Measurements from ENCODE around the gene MCTP1. TPM values are rescaled to one million over a fixed set of nuclear protein-coding genes. Genes with fewer than 3 reads are reported as not detected.

The MCTP1 gene
- total and polyA plus RNA-seq, 2 of the 8 experiments (the other 6 are each of a cell fraction or from before 2014, with no cell fraction given) = 0.56 to 3.4 TPM

DNA sequence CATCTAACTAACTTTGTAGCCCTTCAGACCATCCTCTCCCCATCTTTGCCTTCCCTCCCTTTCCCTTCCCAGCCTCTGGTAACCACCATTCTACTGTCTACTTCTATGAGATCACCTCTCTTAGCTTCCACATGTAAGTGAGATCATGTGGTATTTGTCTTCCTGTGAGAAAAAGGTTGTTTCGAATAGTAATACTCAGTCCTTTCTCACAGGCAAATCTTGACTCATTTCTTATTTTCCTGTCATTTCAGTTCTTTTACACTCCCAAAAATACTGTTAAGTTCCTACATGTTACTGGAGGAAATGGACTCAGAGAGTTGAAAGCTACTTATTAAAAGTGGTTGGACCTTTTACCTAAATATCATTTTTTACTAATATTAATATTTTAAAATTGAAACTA is 584.3 kb downstream of the MCTP1 start:
- WGBS, 2 experiments (ENCODE audit: extremely low coverage in 1 of 2, insufficient coverage in 1 of 2, insufficient read length in 1 of 2, insufficient replicate concordance in 2 of 2, low coverage in 1 of 2, low lambda C conversion rate in 2 of 2, missing lambda C conversion rate in 1 of 2) = 100% methylated on average over 1 of the region's 1 CpG; no CpG with 5 or more reads in 1 of the 2 experiments
- H3K4ac ChIP-seq (replicated peaks; ENCODE audit: insufficient read length, low read depth, low read length) = no peak overlapping the region
- POLR2A ChIA-PET (ENCODE audit: partially characterized antibody) = interaction anchor here (1.4 kb wide), 1 partner anchor 10 kb away, joined by 3 read pairs; no protein-coding TSS in a partner anchor
- H3K4me2 ChIP-seq (ENCODE audit: insufficient read depth in 1 of 2, low read depth in 2 of 2, low read length in 2 of 2) = no peak overlapping the region
- H4K20me1 ChIP-seq (replicated peaks in 1 of 2; ENCODE audit: control insufficient read depth in 1 of 2, insufficient read depth in 2 of 2, low read length in 2 of 2) = no peaks in the 10 kb centered on the region
- DNase-seq (ENCODE audit: low read depth in 1 of 2, low spot score in 2 of 2) (no peak), FAIRE-seq (no peak)
- H3K9me3 ChIP-seq (ENCODE audit: insufficient read depth in 2 of 2, low read depth in 1 of 2, low read length in 1 of 2) = 0 out of 4 replicates have a peak, but pooled peaks cover 0 to 2% of the 10 kb centered on the region in 2 experiments
- no peak overlapping the region for H3K9ac ChIP-seq (replicated peaks in 1 of 4; ENCODE audit: extremely low read depth in 1 of 4, low read depth in 3 of 4, low read length in 3 of 4)
- H2BK5ac ChIP-seq (ENCODE audit: low read depth, low read length) = no peak overlapping the region
- H3K79me2 ChIP-seq (ENCODE audit: control insufficient read depth in 1 of 2, insufficient read depth in 2 of 2, low read length in 2 of 2) = no peaks in the 10 kb centered on the region
- no peak overlapping the region for H4K5ac ChIP-seq (ENCODE audit: insufficient read length, low read depth, low read length)
- no peak overlapping the region for H3K18ac ChIP-seq (ENCODE audit: extremely low read depth, low read length)
- no peak overlapping the region for H4K8ac ChIP-seq (ENCODE audit: extremely low read depth, insufficient read depth, low read length)
- no peak overlapping the region for H2AFZ ChIP-seq (ENCODE audit: low read length)
- H4K91ac ChIP-seq (replicated peaks; ENCODE audit: insufficient read length, low read length) = no peak overlapping the region
- no peaks in the 10 kb centered on the region for H3K4me1 ChIP-seq (replicated peaks in 1 of 4; ENCODE audit: control insufficient read depth in 3 of 4, insufficient read depth in 4 of 4, low read length in 3 of 4)
- H3K79me1 ChIP-seq (ENCODE audit: low read depth, low read length) = no peaks in the 10 kb centered on the region
- no peak overlapping the region for H3K23ac ChIP-seq (ENCODE audit: insufficient read length)
- no peak overlapping the region for H2BK120ac ChIP-seq (replicated peaks; ENCODE audit: low read depth, low read length)
- H3K14ac ChIP-seq (ENCODE audit: insufficient read length) = no peak overlapping the region
- CTCF ChIA-PET (ENCODE audit: partially characterized antibody) = no interaction called here
- H2AK5ac ChIP-seq (ENCODE audit: low read depth, low read length) = no peak overlapping the region
- no peak overlapping the region for H2BK12ac ChIP-seq (ENCODE audit: low read depth, low read length)
- H3K36me3 ChIP-seq (ENCODE audit: control insufficient read depth in 2 of 4, insufficient read depth in 4 of 4, low read length in 3 of 4) = peaks cover 0 to 11% (median 3%) of the 10 kb centered on the region in 4 experiments; a peak in 2 of 8 replicates
- H2BK20ac ChIP-seq (ENCODE audit: low read length) = no peak overlapping the region
- no peaks in the 10 kb centered on the region for H3K23me2 ChIP-seq (ENCODE audit: low read depth, low read length)
- no peak overlapping the region for H3K56ac ChIP-seq (replicated peaks; ENCODE audit: insufficient read length, low read depth, low read length)
- no peak overlapping the region for H3K27ac ChIP-seq (ENCODE audit: low read depth, low read length)
- no peak overlapping the region for H2BK15ac ChIP-seq (ENCODE audit: low read length)
- H3K27me3 ChIP-seq (replicated peaks in 1 of 4; ENCODE audit: control insufficient read depth in 3 of 4, extremely low read depth in 1 of 4, insufficient read depth in 3 of 4, low read length in 3 of 4) = no peaks in the 10 kb centered on the region
- H3K4me3 ChIP-seq (ENCODE audit: extremely low read depth in 1 of 4, insufficient read depth in 2 of 4, low read depth in 3 of 4, low read length in 4 of 4) = no peak overlapping the region
- TF ChIP-seq RBBP5 (IDR thresholded peaks at IDR 0.05; ENCODE audit: borderline replicate concordance, low read depth, low read length) = no peak
- TF ChIP-seq POLR2A (IDR thresholded peaks at IDR 0.05; ENCODE audit: control extremely low read depth in 1 of 2, low read depth in 2 of 2, low read length in 2 of 2) = no peak
- TF ChIP-seq SIX5 (IDR thresholded peaks at IDR 0.05; ENCODE audit: low read depth, low read length) = no peak

All from H1 (cell line).